Activated naive CD4-positive, alpha-beta T cell treated with anti-CD3 and anti-CD28 coated beads, Interleukin-2, amount 10 ng/mL, durations not matched to agents 7 days and 5 days (primary cell): ENCODE data around the gene ZNF594.
"Not testable (repeated sequence)": the region's sequence is repeated elsewhere in the genome, so short reads cannot be mapped to it uniquely, and the experiment has no call there.

Experiments
- CTCF ChIA-PET: fragments of 350-600 bp; sonication (Branson Sonifier 250); formaldehyde crosslinking; loops from one replicate; lab custom pipeline; 2021; ENCODE audit warnings: antibody characterized with exemption; lab: Charles Lee
- DNase-seq: peaks from one replicate; pipeline ENCODE4 v3.0.0-alpha.2; 2020
- H3K27ac Mint-ChIP-seq: one replicate; pipeline ENCODE4 v1.8.0; 2021; ENCODE audit warnings: mild to moderate bottlenecking, moderate library complexity, mixed read lengths
- H3K27me3 Mint-ChIP-seq: one replicate; pipeline ENCODE4 v1.8.0; 2021; ENCODE audit warnings: mild to moderate bottlenecking, mixed read lengths
- H3K36me3 Mint-ChIP-seq: one replicate; pipeline ENCODE4 v1.8.0; 2021; ENCODE audit warnings: mixed read lengths
- H3K4me1 Mint-ChIP-seq: one replicate; pipeline ENCODE4 v1.8.0; 2021; ENCODE audit warnings: mixed read lengths
- H3K4me3 Mint-ChIP-seq: one replicate; pipeline ENCODE4 v1.8.0; 2021; ENCODE audit warnings: mild to moderate bottlenecking, moderate library complexity, mixed read lengths
- H3K9me3 Mint-ChIP-seq: one replicate; pipeline ENCODE4 v1.8.0; 2021; ENCODE audit warnings: mixed read lengths

The ZNF594 gene

DNA sequence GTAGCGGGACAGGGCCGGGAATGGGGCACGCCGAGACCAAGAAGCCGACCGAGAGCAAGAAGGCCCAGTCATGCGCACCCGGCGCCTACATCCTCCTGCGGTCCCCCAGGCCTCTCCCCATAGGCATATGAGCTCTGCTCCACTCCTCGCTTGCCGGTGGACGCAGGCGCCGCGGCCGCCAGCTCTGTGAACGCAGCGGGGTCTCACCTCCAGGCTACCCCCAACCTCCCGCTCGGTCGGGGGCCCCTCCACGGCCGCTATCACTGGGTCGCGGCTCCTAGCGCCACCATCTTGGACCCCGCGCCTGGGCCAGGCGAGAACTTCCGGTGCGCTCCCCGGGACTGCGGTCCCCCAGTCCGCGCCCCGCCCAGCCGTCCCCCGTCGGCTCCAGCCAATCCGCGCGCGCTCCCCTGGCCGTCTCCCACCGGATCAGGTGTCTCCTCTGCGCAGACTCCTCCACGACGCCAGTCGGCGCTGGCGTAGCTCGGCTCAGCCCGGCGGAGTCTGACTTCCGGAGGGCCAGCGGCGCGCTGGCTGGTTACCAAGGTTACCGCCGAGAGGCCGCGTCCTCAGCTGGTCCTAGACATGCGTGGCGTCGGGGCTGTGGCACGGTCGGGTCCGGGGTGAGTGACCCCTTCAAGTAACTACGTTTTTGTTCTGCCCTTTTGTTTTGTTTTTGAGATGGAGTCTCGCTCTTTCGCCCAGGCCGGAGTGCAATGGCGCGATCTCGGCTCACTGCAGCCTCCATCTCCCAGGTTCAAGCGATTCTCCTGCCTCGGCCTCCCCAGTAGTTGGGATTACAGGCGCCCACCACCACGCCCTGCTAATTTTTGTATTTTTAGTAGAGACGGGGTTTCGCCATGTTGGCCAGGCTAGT, at the start of gene ZNF594:
Gene ZNF594 (minus strand): TSS at position 328 of the 877 bp plus-strand sequence. CDS start 7,612 bp downstream, outside the sequence.
- H3K9me3 Mint-ChIP-seq = peaks cover 21% of the 10 kb centered on the region
- CTCF ChIA-PET = interaction anchor here (1.1 to 2.5 kb wide), 3 partner anchors 10 to 46 kb away, joined by 3 to 8 read pairs (median 6); no protein-coding TSS in a partner anchor
- H3K4me3 Mint-ChIP-seq = peak within 1 kb of the TSS; percentile 93
- H3K4me1 Mint-ChIP-seq = peaks cover 35% of the 10 kb centered on the region
- H3K36me3 Mint-ChIP-seq = peaks cover 37% of the 10 kb centered on the region
- peak within 1 kb of the TSS; percentile 91 for H3K27ac Mint-ChIP-seq
- no peaks in the 10 kb centered on the region for H3K27me3 Mint-ChIP-seq
- DNase-seq = peak; percentile 98

DNA sequence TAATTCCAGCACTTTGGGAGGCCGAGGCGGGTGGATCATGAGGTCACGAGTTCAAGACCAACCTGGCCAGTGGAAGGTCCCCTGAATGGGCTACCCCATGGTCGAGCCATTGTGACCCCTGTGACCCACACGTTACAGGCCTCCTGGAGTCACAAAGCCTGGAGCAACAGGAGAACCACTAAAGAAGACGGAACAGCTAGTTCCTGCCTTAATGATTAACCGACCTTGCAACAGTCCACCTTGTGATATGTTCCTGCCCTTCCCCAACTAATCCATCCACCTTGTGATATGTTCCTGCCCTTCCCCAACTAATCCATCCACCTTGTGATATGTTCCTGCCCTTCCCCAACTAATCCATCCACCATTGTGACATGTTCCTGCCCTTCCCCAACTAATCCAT, 48.1 kb upstream of the ZNF594 start:
- H3K4me1 Mint-ChIP-seq = peaks cover 33% of the 10 kb centered on the region
- CTCF ChIA-PET = interaction anchor here (1.3 kb wide), 1 partner anchor 137 kb away, joined by 3 read pairs; no protein-coding TSS in a partner anchor
- H3K36me3 Mint-ChIP-seq, H3K27me3 Mint-ChIP-seq, H3K27ac Mint-ChIP-seq, H3K4me3 Mint-ChIP-seq, DNase-seq, H3K9me3 Mint-ChIP-seq: not testable (repeated sequence)

DNA sequence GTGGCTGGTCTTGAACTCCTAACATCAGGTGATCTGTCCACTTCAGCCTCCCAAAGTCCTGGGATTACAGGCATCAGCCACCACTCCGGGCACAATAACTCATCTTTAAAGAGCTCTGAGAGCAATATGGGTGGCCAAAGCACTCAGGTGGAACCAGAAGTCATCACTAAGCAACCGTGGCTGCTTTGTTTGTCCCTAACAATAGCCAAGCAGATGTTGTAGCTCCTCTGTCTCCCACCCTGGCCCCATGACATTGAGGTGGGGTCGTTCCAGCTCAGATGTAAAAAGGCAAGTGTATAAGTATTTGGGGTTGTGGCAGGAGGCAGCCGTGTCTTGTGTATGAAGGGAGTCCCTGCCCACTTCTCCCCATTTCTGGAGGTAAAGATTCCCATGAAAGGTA, 46.7 kb upstream of the ZNF594 start:
- Mint-ChIP-seq H3K36me3 (peaks cover 4% of the 10 kb centered on the region), H3K27ac (no peak overlapping the region), H3K4me1 (peaks cover 29% of the 10 kb centered on the region), H3K9me3 (no peaks in the 10 kb centered on the region), H3K27me3 (no peaks in the 10 kb centered on the region), H3K4me3 (no peak overlapping the region)
- DNase-seq = no peak
- CTCF ChIA-PET = interaction anchor here (0.8 to 2.8 kb wide), 8 partner anchors 29 to 293 kb away, joined by 3 to 12 read pairs (median 4); partner anchors contain the start of gene ZNF594

DNA sequence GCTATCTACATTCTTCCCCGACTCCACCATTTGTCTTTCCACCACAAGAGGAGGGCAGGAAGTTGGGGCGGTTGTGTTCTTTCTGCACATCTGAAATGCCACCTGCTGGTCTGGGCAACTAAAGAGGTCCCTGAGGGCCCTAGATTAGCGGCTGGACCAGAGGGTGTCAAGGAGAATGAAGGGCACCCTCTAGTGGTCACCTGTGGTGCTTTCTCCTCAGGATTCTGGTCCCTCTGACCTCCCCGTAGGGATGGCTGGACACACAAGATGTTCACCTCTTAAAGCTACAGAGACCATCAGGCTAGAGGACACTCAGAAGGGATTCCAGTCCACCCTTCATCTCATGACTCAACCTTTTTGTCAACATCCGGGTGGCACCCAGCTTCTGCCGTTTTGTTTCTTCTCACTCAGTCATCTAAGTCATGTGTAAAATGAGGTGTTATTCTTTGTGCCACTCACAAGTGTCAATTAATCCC, 45.9 kb upstream of the ZNF594 start:
- peak; percentile 59 for DNase-seq
- no peak overlapping the region for H3K4me3 Mint-ChIP-seq
- H3K9me3 Mint-ChIP-seq = no peaks in the 10 kb centered on the region
- no peak overlapping the region for H3K27ac Mint-ChIP-seq
- H3K4me1 Mint-ChIP-seq = peaks cover 22% of the 10 kb centered on the region
- H3K27me3 Mint-ChIP-seq = no peaks in the 10 kb centered on the region
- H3K36me3 Mint-ChIP-seq = peaks cover 4% of the 10 kb centered on the region
- CTCF ChIA-PET = interaction anchor here (0.6 to 2.8 kb wide), 11 partner anchors 10 to 399 kb away, joined by 3 to 12 read pairs (median 4); partner anchors contain the start of gene ZNF594

DNA sequence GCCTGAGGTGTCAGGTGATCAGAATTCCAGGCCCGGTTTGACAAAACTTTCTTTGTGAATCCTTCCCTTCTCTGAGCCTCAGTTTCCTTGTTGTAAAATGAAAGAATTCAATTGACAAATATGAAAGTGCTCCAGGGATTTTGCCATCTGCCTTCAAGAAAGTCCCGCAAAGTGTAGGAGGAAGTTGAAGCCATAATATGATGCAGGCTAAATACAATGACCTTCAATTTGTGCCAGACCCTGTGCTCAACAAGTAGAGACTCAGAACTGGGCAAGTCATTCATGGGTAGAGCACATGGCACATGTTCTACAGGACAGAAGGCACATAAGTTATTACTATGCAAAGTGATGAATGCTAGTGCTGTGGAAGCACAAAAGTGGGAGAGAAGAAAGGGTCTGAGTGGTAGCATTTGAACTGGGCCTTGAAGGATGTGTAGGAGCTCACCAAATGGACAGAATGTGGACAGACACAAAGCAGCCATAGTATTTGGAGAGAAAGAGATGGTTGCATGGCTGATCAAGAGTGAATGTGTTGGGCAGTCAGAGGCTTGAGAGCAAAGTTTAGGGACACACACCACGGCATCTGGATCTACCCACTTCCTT, 45.4 kb upstream of the ZNF594 start:
- Mint-ChIP-seq H3K27me3 (no peaks in the 10 kb centered on the region), H3K9me3 (no peaks in the 10 kb centered on the region), H3K4me1 (peaks cover 17% of the 10 kb centered on the region), H3K27ac (no peak overlapping the region), H3K36me3 (peaks cover under 1% of the 10 kb centered on the region), H3K4me3 (no peak overlapping the region)
- CTCF ChIA-PET = interaction anchor here (0.6 to 2.8 kb wide), 10 partner anchors 10 to 399 kb away, joined by 3 to 12 read pairs (median 4); partner anchors contain the start of gene ZNF594
- no peak for DNase-seq

DNA sequence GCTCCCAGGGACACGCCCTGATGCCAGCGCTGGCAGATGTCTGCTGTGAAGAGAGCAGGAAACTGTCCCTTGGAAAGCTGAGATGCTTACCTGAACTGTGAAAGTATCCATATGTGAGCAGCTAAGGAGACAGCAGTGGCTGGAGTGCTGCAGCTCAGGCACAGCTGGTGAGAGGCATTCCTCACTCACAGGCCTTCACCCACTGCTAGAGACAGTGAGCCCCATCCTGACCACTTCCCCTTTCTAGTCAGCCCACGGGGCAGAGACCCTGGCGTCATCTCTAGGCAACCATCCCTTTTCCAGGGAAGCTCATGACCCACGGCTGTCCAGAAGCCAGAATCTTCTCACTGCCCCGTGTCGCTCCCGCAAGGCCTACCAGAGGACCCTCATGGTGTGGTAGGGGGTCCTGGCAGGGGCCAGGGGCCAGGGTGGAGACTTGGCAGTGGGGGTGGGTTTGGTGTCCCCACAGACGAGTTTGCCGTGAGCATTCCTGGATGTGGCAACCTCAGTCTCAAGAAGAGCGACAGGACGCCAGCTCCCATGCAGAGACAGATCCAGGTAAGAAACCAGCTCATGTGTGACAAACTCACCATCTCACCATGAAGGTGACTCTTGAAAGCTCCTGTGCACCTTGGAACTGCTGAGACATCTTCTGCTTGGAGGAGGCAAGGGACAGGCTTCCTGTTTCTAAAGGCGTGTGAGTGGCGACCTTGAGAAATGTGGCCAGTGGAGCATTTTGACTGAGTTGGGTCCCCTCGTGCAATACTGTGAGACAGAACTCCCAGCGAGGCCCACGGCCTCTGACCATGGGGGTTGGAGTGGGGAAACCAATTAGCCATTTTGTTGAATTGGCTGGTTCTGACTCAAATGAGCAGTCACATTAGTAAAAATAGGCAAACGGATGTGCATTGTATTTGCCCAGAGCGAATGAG, 43.2 kb upstream of the ZNF594 start, which contains the start of gene SCIMP:
Gene SCIMP (minus strand): TSS at position 216 of the 932 bp plus-strand sequence. CDS start 105 bp downstream, at position 111.
- CTCF ChIA-PET = no interaction called here
- Mint-ChIP-seq H3K36me3 (no peaks in the 10 kb centered on the region), H3K4me1 (peaks cover 9% of the 10 kb centered on the region)

DNA sequence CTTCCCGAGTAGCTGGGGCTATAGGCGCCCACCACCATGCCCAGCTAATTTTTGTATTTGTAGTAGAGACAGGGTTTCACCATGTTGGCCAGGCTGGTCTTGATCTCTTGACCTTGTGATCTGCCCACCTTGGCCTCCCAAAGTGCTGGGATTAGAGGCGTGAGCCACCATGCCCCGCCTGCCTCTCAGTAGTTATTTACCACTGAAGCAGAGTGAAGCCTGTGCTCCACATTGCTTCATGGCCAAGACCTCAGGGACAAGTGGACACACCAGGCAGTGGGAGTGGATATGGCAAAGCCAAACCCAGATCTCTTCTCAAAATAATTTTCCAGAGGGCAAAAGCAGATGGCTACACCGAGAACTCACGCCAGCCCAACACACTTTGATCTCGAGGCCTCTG, 41.8 kb upstream of the ZNF594 start:
- CTCF ChIA-PET, H3K27me3 Mint-ChIP-seq, DNase-seq, H3K27ac Mint-ChIP-seq, H3K9me3 Mint-ChIP-seq, H3K4me3 Mint-ChIP-seq, H3K36me3 Mint-ChIP-seq: not testable (repeated sequence)
- H3K4me1 Mint-ChIP-seq = peaks cover 14% of the 10 kb centered on the region

More for the DNA sequence above, 43.2 kb upstream of the ZNF594 start, which contains the start of gene SCIMP:
- Mint-ChIP-seq H3K9me3 (no peaks in the 10 kb centered on the region), H3K27ac (no peak within 1 kb of the TSS), H3K27me3 (no peaks in the 10 kb centered on the region), H3K4me3 (no peak within 1 kb of the TSS)
- DNase-seq = no peak

DNA sequence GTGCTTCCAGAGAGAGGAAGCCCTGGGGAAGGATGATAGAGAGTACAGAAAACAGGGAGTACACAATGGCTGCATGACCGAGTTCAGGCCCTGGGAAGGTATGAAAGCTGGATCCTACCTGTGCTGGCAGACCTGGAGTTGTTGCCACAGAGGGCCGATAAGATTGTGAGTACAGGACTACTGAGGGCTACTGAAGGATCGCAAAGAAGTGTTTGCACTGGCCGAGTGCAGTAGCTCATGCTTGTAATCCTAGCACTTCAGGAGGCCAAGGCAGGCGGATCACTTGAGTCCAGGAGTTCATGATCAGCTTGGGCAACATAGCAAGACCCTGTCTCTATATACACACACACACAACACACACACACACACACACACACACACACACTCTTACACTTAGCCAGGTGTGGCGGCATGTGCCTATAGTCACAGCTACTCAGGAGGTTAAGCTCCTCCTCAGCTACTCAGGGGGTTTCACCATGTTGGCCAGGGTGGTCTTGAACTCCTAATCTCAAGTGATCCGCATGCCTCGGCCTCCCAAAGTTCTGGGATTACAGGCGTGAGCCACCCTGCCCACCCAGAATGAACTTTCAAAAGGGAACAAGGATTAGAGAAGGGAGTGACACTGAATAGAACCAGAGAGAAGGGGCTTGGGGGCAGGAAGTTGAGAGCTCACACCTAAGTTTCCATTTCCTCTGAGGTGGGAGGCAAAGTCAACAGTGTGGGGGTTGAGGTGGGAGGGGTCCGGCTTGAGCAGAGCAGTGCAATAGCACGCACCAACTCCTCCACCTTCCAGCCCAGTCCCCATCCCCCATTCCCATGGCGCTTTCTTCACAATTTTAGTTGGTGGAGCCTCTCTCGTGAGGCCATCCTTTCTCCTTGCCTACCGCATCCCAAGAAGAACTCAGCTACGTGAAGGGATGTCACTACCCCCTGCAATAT, 35.5 kb upstream of the ZNF594 start:
- Mint-ChIP-seq H3K36me3 (no peaks in the 10 kb centered on the region), H3K9me3 (no peaks in the 10 kb centered on the region), H3K27ac (peak overlapping the region; percentile 79), H3K27me3 (no peaks in the 10 kb centered on the region), H3K4me3 (peak overlapping the region; percentile 7), H3K4me1 (peaks cover 30% of the 10 kb centered on the region)
- CTCF ChIA-PET = no interaction called here
- peak; percentile 31 for DNase-seq

DNA sequence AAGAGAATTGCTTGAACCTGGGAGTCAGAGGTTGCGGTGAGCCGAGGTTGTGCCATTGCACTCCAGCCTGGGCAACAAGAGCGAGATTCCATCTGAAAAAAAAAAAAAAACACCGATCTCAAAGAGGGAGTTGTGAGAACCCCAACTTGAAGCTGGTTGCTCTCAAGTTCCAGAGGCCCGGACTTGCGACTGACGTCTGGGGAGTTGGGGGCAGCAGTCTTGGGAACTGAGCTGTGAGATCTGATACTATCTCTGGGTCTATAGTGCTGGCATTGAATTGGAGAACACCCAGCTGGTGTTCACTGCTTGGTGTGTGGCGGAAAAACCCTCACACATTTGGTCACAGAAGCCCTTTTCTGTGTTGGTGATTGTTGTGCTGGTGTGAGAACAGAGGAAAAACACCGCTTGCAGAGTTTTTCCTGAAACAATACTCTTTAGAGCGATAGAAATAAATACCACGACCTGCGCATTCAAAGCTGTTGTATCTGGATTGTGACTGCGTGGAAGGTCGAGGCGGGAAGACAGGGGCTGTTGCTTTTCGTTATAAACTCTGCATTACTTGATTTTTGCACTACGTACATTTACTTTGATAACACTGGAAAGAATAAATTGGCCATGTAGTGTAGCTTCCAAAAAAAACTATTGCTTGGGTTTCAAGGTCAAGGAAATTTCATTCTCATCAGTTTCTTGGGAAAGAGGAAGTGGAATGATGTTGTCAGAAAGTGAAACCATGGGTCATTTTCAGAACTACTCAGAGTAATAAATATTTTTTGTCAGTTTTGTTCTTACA, 34.2 kb upstream of the ZNF594 start:
- Mint-ChIP-seq H3K9me3 (no peaks in the 10 kb centered on the region), H3K4me1 (peaks cover 39% of the 10 kb centered on the region), H3K27me3 (no peaks in the 10 kb centered on the region), H3K27ac (no peak overlapping the region), H3K36me3 (no peaks in the 10 kb centered on the region), H3K4me3 (no peak overlapping the region)
- no peak for DNase-seq
- CTCF ChIA-PET = interaction anchor here (1.4 kb wide), 1 partner anchor 11 kb away, joined by 3 read pairs; no protein-coding TSS in a partner anchor

DNA sequence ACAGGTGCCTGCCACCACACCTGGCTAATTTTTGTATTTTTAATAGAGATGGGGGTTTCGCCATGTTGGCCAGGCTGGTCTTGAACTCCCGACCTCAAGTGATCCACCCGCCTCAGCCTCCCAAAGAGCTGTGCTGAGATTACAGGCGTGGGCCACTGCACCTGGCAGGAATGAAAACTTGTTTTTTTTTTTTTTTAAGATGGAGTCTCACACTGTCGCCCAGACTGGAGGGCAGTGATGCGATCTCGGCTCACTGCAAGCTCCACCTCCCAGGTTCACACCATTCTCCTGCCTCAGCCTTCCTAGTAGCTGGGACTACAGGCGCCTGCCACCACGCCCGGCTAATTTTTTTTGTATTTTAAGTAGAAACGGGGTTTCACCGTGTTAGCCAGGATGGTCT, 30.2 kb upstream of the ZNF594 start:
- DNase-seq, H3K36me3 Mint-ChIP-seq, H3K27ac Mint-ChIP-seq, H3K9me3 Mint-ChIP-seq, CTCF ChIA-PET, H3K4me3 Mint-ChIP-seq, H3K27me3 Mint-ChIP-seq: not testable (repeated sequence)
- H3K4me1 Mint-ChIP-seq = peaks cover 29% of the 10 kb centered on the region

DNA sequence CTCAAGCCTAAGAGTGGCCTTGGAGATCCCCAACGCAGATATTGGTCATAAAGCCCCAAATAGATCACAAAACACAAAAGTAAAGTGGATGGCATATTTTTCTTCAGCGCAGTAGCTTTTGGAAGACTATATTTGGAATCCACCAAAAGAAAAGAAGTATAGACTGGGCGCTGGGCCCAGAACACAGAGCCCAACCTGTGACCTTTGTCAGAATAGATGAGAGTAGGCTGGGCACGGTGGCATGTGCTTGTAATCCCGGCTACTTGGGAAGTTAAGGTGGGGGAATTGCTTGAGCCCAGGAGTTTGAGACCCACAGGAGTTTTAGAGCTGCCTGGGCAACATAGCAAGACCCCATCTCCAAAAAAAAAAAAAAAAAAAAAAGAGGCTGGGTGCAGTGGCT, 28.4 kb upstream of the ZNF594 start:
- DNase-seq = no peak
- no peaks in the 10 kb centered on the region for H3K9me3 Mint-ChIP-seq
- no peaks in the 10 kb centered on the region for H3K36me3 Mint-ChIP-seq
- H3K27me3 Mint-ChIP-seq = no peaks in the 10 kb centered on the region
- H3K27ac Mint-ChIP-seq = peak overlapping the region; percentile 7
- peaks cover 13% of the 10 kb centered on the region for H3K4me1 Mint-ChIP-seq
- CTCF ChIA-PET = no interaction called here
- H3K4me3 Mint-ChIP-seq = no peak overlapping the region

DNA sequence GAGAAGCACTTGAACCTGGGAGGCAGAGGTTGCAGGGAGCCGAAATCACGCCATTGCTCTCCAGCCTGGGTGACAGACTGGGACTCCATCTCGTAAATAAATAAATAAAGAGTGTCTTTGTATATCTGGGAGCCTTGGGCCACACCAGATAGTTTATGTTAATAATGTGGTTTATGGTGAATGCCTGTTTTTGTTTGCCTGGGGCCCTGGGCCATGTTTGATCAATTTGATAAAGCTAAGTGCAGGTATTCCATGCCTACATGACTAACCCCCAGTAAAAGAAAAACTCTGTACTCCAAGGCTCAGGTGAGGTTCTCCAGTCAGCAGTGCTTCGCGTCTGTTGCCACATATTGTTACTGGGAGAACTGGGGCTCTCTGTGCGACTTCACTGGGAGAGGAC, 27.9 kb upstream of the ZNF594 start:
- CTCF ChIA-PET = no interaction called here

More for the DNA sequence above, 27.9 kb upstream of the ZNF594 start:
- Mint-ChIP-seq H3K9me3 (no peaks in the 10 kb centered on the region), H3K4me3 (no peak overlapping the region), H3K4me1 (peaks cover 13% of the 10 kb centered on the region), H3K27ac (no peak overlapping the region), H3K36me3 (no peaks in the 10 kb centered on the region), H3K27me3 (no peaks in the 10 kb centered on the region)
- no peak for DNase-seq
